Liver (tissue), 9 donors: ENCODE measurements around the gene PDGFD. TPM values are rescaled to one million over a fixed set of nuclear protein-coding genes. Genes with fewer than 3 reads are reported as not detected.

Experiments used
- DNase-seq: peaks from one replicate; pipeline ENCODE4 v3.0.0-alpha.2; 2017; ENCODE audit warnings: low spot score
- H3K27ac ChIP-seq, 2 donors: one replicate each; pipeline ENCODE4 v1.7.0; 2013; ENCODE audit warnings: inconsistent platforms in 2 of 2, low read length in 2 of 2, control low read depth in 1 of 2, low read depth in 1 of 2, mild to moderate bottlenecking in 1 of 2
- H3K27me3 ChIP-seq, 4 donors: one replicate each; pipeline versions ENCODE4 v1.6.1 to v1.7.0; 2013; ENCODE audit warnings: low read length in 3 of 4, inconsistent platforms in 1 of 4, mild to moderate bottlenecking in 1 of 4, moderate library complexity in 1 of 4; ENCODE audit not compliant: control insufficient read depth in 4 of 4, insufficient read depth in 4 of 4
- H3K36me3 ChIP-seq, 4 donors: one replicate each; pipeline versions ENCODE4 v1.6.1 to v1.7.0; 2013; ENCODE audit warnings: low read length in 3 of 4, mild to moderate bottlenecking in 3 of 4, low read depth in 1 of 4, moderate library complexity in 1 of 4; ENCODE audit not compliant: control insufficient read depth in 4 of 4, insufficient read depth in 3 of 4
- H3K4me1 ChIP-seq, 4 donors: one replicate each; pipeline versions ENCODE4 v1.6.1 to v1.7.0; 2013; ENCODE audit warnings: low read length in 3 of 4, mild to moderate bottlenecking in 3 of 4, moderate library complexity in 1 of 4; ENCODE audit not compliant: control insufficient read depth in 4 of 4, insufficient read depth in 4 of 4
- H3K4me3 ChIP-seq, 3 donors: one replicate each; pipeline versions ENCODE4 v1.6.1 to v1.7.0; 2013; ENCODE audit warnings: low read length in 3 of 3, control low read depth in 1 of 3, low read depth in 1 of 3, mild to moderate bottlenecking in 1 of 3
- H3K9ac ChIP-seq, 2 donors: one replicate each; pipeline ENCODE4 v1.7.0; 2013; ENCODE audit warnings: low read length in 2 of 2, mild to moderate bottlenecking in 2 of 2, moderate library complexity in 2 of 2, control low read depth in 1 of 2, low read depth in 1 of 2
- H3K9me3 ChIP-seq, 4 donors: one replicate each; pipeline versions ENCODE4 v1.6.1 to v1.7.0; 2013; ENCODE audit warnings: low read length in 3 of 4; ENCODE audit not compliant: control insufficient read depth in 4 of 4
- ATF3 ChIP-seq: IDR thresholded peaks from 2 replicates; pipeline ENCODE4 v1.6.1; 2016; ENCODE audit warnings: antibody characterized with exemption
- EGR1 ChIP-seq, 2 donors: IDR thresholded peaks; 2 replicates each; pipeline ENCODE4 v1.6.1; 2016 to 2018; ENCODE audit warnings: antibody characterized with exemption in 2 of 2, low read depth in 2 of 2
- FOXA1 ChIP-seq: IDR thresholded peaks from 2 replicates; pipeline ENCODE4 v1.6.1; 2016; ENCODE audit warnings: antibody characterized with exemption
- FOXA2 ChIP-seq: IDR thresholded peaks from 2 replicates; pipeline ENCODE4 v1.6.1; 2016; ENCODE audit warnings: antibody characterized with exemption
- GABPA ChIP-seq, 2 donors: IDR thresholded peaks in 1 of 2; conservative IDR thresholded peaks in 1 of 2; 2 replicates each; pipeline ENCODE4 v1.6.1; 2016; ENCODE audit warnings: antibody characterized with exemption in 2 of 2, mild to moderate bottlenecking in 1 of 2, moderate library complexity in 1 of 2
- HNF4A ChIP-seq, 2 donors: conservative IDR thresholded peaks; 2 replicates each; pipeline ENCODE4 v1.6.1; 2016; ENCODE audit warnings: antibody characterized with exemption in 2 of 2, mild to moderate bottlenecking in 2 of 2
- HNF4G ChIP-seq: IDR thresholded peaks from 2 replicates; pipeline ENCODE4 v1.6.1; 2016; ENCODE audit warnings: antibody characterized with exemption
- JUND ChIP-seq, 2 donors: IDR thresholded peaks; 2 replicates each; pipeline ENCODE4 v1.6.1; 2016; ENCODE audit warnings: antibody characterized with exemption in 2 of 2
- NR2F2 ChIP-seq: IDR thresholded peaks from 2 replicates; pipeline ENCODE4 v1.6.1; 2016; ENCODE audit warnings: antibody characterized with exemption
- RAD21 ChIP-seq, 2 donors: IDR thresholded peaks; 2 replicates each; pipeline ENCODE4 v1.6.1; 2016; ENCODE audit warnings: antibody characterized with exemption in 2 of 2, mild to moderate bottlenecking in 2 of 2
- REST ChIP-seq: IDR thresholded peaks from 2 replicates; pipeline ENCODE4 v1.6.1; 2016; ENCODE audit warnings: antibody characterized with exemption, mild to moderate bottlenecking
- RXRA ChIP-seq, 2 donors: IDR thresholded peaks; 2 replicates each; pipeline ENCODE4 v1.6.1; 2017 to 2018; ENCODE audit warnings: antibody characterized with exemption in 2 of 2, mild to moderate bottlenecking in 1 of 2
- SP1 ChIP-seq: IDR thresholded peaks from 2 replicates; pipeline ENCODE4 v1.6.1; 2018; ENCODE audit warnings: antibody characterized with exemption, mild to moderate bottlenecking
- TAF1 ChIP-seq: conservative IDR thresholded peaks from 2 replicates; pipeline ENCODE4 v1.6.1; 2016; ENCODE audit warnings: antibody characterized with exemption, mild to moderate bottlenecking
- YY1 ChIP-seq: IDR thresholded peaks from 2 replicates; pipeline ENCODE4 v1.6.1; 2016; ENCODE audit warnings: antibody characterized with exemption, mild to moderate bottlenecking
- WGBS: extraction: QIAGEN DNeasy Blood & Tissue Kit; methylation state at CpG from one replicate; pipeline ENCODE4 v1.1.7; 2013; 5-methylcytosine and 5-hydroxymethylcytosine counted together
- polyA plus RNA-seq, 2 donors: library from polyadenylated mRNA; stranded (reverse) in 1 of 2; unstranded in 1 of 2; fragments of 200-250 nt in 1 of 2; fragments of >200 nt in 1 of 2; fragmentation: Nextera tagmentation in 1 of 2; extraction: Ambion mirVana in 1 of 2; gene quantifications; one replicate each; pipeline versions ENCODE4 v1.2.1 to v1.2.3, GENCODE V29; 2013 to 2015
- total RNA-seq, 2 donors: library from RNA; depleted of rRNA; stranded (reverse); fragments of >200 nt; gene quantifications; one replicate each; pipeline ENCODE4 v1.2.3, GENCODE V29; 2014
- TF ChIP-seq, protein P1 (sequence below): IDR thresholded peaks from 2 replicates; pipeline ENCODE4 v1.6.1; 2016; ENCODE audit warnings: antibody characterized with exemption
- TF ChIP-seq, protein P2 (sequence below): fragments of 150-350 bp; IDR thresholded peaks from 2 replicates; pipeline ENCODE4 v1.5.1; 2017; ENCODE audit warnings: improper control_type of control experiment, low read depth, low read length; ENCODE audit not compliant: missing input control
- TF ChIP-seq, protein P3 (sequence below): IDR thresholded peaks from 2 replicates; pipeline ENCODE4 v1.6.1; 2016; ENCODE audit warnings: antibody characterized with exemption
- donor health status: healthy.
- donor health status: healthy.
- donor health status: healthy.
- donor health status: healthy.
- donor health status: healthy.

The PDGFD gene
- total and polyA plus RNA-seq, 4 donors = 1.0 to 3.3 (median 2.1) TPM

- TF ChIP-seq, protein P1, sequence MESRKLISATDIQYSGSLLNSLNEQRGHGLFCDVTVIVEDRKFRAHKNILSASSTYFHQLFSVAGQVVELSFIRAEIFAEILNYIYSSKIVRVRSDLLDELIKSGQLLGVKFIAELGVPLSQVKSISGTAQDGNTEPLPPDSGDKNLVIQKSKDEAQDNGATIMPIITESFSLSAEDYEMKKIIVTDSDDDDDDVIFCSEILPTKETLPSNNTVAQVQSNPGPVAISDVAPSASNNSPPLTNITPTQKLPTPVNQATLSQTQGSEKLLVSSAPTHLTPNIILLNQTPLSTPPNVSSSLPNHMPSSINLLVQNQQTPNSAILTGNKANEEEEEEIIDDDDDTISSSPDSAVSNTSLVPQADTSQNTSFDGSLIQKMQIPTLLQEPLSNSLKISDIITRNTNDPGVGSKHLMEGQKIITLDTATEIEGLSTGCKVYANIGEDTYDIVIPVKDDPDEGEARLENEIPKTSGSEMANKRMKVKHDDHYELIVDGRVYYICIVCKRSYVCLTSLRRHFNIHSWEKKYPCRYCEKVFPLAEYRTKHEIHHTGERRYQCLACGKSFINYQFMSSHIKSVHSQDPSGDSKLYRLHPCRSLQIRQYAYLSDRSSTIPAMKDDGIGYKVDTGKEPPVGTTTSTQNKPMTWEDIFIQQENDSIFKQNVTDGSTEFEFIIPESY = no peak
Measured at GRCh38 chr11:104092744-104093143, 71.2 kb downstream of the PDGFD start (continued).

DNA sequence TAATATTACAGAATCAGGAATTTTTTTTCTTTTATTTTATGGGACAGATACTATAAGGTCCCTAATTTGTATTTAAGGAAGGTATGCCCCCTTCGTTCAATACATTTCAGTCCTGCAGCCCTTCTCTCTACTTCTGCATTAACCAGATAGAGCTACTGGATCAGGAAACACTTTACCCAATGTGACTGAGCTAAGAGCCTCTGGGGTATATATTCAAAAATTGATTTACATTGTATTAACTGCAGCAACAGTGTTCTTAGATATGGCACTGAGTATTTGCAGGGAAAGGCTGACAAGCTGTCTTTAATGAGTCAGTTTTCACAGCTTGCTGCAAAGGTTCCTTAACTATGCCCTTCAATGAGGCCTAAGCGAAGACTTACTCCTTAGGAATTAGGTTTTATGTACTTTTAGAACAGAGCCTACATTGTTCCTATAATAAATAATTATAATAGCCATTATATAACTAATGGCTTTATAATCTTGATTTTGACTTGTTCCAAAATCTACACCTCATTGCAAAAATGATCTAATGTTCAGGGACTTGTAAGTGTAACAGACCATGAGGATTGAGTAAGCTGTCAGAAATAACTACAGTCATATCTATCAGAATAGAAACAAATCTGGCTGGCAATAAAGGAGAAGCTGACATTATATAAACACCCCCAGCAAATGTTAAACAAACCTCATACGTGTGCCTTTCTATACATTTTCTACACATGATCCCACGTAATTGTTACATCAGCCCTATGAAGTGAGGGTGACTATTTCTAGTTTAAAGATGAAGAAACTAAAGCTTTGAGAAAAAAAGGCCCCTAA is 72.5 kb downstream of the PDGFD start:
- Histone ChIP-seq H3K4me1 (no peaks in the 10 kb centered on the region), H3K27me3 (no peaks in the 10 kb centered on the region), H3K9ac (no peak overlapping the region), H3K4me3 (no peak overlapping the region), H3K9me3 (no peaks in the 10 kb centered on the region), H3K27ac (no peak overlapping the region), H3K36me3 (no peaks in the 10 kb centered on the region)
- no peak for TF ChIP-seq FOXA1
- TF ChIP-seq YY1 = no peak
- TF ChIP-seq ATF3 = no peak
- TF ChIP-seq HNF4G = no peak
- TF ChIP-seq NR2F2 = no peak
- WGBS = 85% methylated on average over 4 of the region's 4 CpGs
- DNase-seq = no peak

DNA sequence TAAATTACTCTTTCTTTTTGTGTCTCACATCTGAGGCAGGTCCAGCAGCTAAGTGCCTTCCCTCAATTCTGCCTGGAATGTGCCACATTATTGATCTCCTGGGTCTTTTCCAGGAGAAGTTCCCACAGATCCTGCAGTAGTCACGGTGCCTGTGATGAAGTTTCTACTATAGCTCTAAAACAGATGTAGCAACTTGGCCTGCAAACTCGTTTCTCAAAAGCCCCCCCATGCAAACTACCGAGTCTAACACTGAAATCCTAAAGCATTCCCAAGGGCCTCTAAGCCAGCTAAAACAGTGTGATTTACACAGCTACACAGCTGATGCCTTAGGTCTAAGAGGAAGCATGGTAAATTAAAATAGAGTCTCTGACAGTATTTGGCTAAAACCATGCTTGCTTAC is 73.2 kb downstream of the PDGFD start:
- no peaks in the 10 kb centered on the region for H3K4me1 ChIP-seq
- TF ChIP-seq RAD21 (IDR thresholded peaks at IDR 0.05) = no peak
- no peak for TF ChIP-seq YY1
- no peak for TF ChIP-seq JUND (IDR thresholded peaks at IDR 0.05)
- TF ChIP-seq NR2F2 = no peak
- TF ChIP-seq REST = no peak
- TF ChIP-seq RXRA (IDR thresholded peaks at IDR 0.05) = no peak
- TF ChIP-seq, protein P2, sequence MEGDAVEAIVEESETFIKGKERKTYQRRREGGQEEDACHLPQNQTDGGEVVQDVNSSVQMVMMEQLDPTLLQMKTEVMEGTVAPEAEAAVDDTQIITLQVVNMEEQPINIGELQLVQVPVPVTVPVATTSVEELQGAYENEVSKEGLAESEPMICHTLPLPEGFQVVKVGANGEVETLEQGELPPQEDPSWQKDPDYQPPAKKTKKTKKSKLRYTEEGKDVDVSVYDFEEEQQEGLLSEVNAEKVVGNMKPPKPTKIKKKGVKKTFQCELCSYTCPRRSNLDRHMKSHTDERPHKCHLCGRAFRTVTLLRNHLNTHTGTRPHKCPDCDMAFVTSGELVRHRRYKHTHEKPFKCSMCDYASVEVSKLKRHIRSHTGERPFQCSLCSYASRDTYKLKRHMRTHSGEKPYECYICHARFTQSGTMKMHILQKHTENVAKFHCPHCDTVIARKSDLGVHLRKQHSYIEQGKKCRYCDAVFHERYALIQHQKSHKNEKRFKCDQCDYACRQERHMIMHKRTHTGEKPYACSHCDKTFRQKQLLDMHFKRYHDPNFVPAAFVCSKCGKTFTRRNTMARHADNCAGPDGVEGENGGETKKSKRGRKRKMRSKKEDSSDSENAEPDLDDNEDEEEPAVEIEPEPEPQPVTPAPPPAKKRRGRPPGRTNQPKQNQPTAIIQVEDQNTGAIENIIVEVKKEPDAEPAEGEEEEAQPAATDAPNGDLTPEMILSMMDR = no peak
- no peak for TF ChIP-seq ATF3
- TF ChIP-seq FOXA1 = no peak
- no peak for TF ChIP-seq HNF4A (conservative IDR thresholded peaks at IDR 0.05)
- TF ChIP-seq GABPA (IDR thresholded peaks at IDR 0.05 in 1 of 2, conservative IDR thresholded peaks at IDR 0.05 in 1 of 2) = no peak
- no peak for TF ChIP-seq SP1
- no peak for TF ChIP-seq TAF1
- TF ChIP-seq, protein P3, sequence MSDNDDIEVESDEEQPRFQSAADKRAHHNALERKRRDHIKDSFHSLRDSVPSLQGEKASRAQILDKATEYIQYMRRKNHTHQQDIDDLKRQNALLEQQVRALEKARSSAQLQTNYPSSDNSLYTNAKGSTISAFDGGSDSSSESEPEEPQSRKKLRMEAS = no peak
- no peak for TF ChIP-seq EGR1 (IDR thresholded peaks at IDR 0.05; ENCODE audit: low read depth in 2 of 2)
- TF ChIP-seq, protein P1 = no peak
- no peak for TF ChIP-seq HNF4G
- TF ChIP-seq FOXA2 = no peak
- 49% methylated on average over 3 of the region's 3 CpGs for WGBS
- H3K36me3 ChIP-seq = no peaks in the 10 kb centered on the region
- no peak overlapping the region for H3K9ac ChIP-seq
- DNase-seq = no peak
- H3K4me3 ChIP-seq = no peak overlapping the region
- H3K9me3 ChIP-seq = no peaks in the 10 kb centered on the region
- no peaks in the 10 kb centered on the region for H3K27me3 ChIP-seq
- H3K27ac ChIP-seq = no peak overlapping the region
